Psoas muscle (tissue), 8 donors: ENCODE results near the gene ARL5C. TPM values are rescaled to one million over a fixed set of nuclear protein-coding genes. Genes with fewer than 3 reads are reported as not detected.

Experiments used
- ATAC-seq, 4 donors: fragments of 200-7000 bp; cut with Tn5 transposase; one replicate each; pipeline ENCODE4 v1.9.1; 2020; ENCODE audit warnings: moderate library complexity in 3 of 4, mild to moderate bottlenecking in 2 of 4
- DNase-seq, 2 donors: peaks; one replicate each; pipeline ENCODE4 v3.0.0-alpha.2; 2020
- H3K27ac ChIP-seq: fragments of 200-600 bp; one replicate; pipeline ENCODE4 v1.8.0; 2022
- H3K27me3 ChIP-seq, 3 donors: fragments of 200-600 bp in 1 of 3; one replicate each; pipeline versions ENCODE4 v1.6.1 to v1.8.0; 2013 to 2022; ENCODE audit warnings: low read length in 2 of 3, mild to moderate bottlenecking in 2 of 3, moderate library complexity in 1 of 3; ENCODE audit not compliant: insufficient read depth in 3 of 3
- H3K36me3 ChIP-seq, 2 donors: fragments of 200-600 bp in 1 of 2; one replicate each; pipeline versions ENCODE4 v1.6.1 to v1.8.0; 2013 to 2022; ENCODE audit warnings: low read depth in 1 of 2, mild to moderate bottlenecking in 1 of 2, moderate library complexity in 1 of 2; ENCODE audit not compliant: insufficient read depth in 1 of 2
- H3K4me1 ChIP-seq: fragments of 200-600 bp; one replicate; pipeline ENCODE4 v1.8.0; 2022
- H3K4me3 ChIP-seq: fragments of 200-600 bp; one replicate; pipeline ENCODE4 v1.8.0; 2022; ENCODE audit warnings: mild to moderate bottlenecking
- H3K9me3 ChIP-seq: fragments of 200-600 bp; one replicate; pipeline ENCODE4 v1.8.0; 2022
- WGBS, 3 donors: extraction: QIAGEN DNeasy Blood & Tissue Kit; methylation state at CpG; one replicate each; pipeline versions ENCODE4 v1.1.6 to v1.1.7; 2013; 5-methylcytosine and 5-hydroxymethylcytosine counted together
- intact Hi-C, 2 donors: fragments of 100-400 bp; cut with DNase I; formaldehyde crosslinking; loops; one replicate each; pipeline versions ENCODE4 v1.11.0 to v1.14.2; 2022
- polyA plus RNA-seq, 3 donors: library from polyadenylated mRNA; stranded (reverse); fragments of 200-250 nt; gene quantifications; one replicate each; pipeline ENCODE4 v1.2.3, GENCODE V29; 2013
- total RNA-seq, 4 donors: library from RNA; stranded (reverse); fragmentation: NEBNext Ultra II Directional in 2 of 4; extraction: Animal tissue kit (Norgen Biotek cat#: 25700) in 2 of 4; gene quantifications; one replicate each; pipeline versions ENCODE4 v1.2.1 to v1.2.4, GENCODE V29; 2021 to 2023
- TF ChIP-seq, protein P1 (sequence below): fragments of 200-600 bp; IDR thresholded peaks from one replicate; pipeline ENCODE4 v1.8.0; 2022; ENCODE audit warnings: antibody characterized with exemption
- donor health status: healthy with polysubstance abuse.
- donor health status: DM: no; HTN: no; CAD: no; lungs with moderate emphysema.
- donor health status: Bipolar disorder and iron deficiency.
- donor health status: healthy.
- donor health status: DM: yes; HTN: yes; CAD: no.
- donor health status: DM: no; HTN: no; CAD: no.
- donor health status: DM: no; HTN: no; CAD: no.
- donor health status: DM: yes; HTN: yes; CAD: no.

Gene ARL5C
- total and polyA plus RNA-seq, 7 donors, result 0.15 to 1.0 (median 0.15) TPM; not detected in 4

DNA sequence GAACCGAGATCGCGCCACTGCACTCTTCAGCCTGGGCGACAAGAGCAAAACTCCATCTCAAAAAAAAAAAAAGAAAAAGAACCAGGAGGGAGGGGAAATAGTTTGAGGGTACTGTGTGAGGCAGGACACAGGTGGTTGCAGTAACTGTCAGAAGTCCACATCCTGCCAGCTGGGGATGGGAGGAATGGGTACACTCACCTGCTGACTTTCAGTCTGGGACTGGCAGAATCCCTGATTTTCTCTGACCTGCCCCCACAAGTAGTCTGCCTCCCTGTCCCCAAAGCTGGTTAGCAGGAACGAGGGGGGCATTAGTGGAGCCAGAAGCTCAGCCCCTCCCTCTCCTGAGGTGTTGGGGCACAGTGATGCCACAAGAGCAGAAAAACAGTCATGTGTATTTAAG, 7.1 kb upstream of the ARL5C start:
- DNase-seq (no peak), ATAC-seq (no peak)
- H3K9me3 ChIP-seq, result peaks cover 4% of the 10 kb centered on the region
- H3K27ac ChIP-seq, result peak overlapping the region; percentile 81
- 62 to 69% (median 65%) methylated on average over 5 of the region's 5 CpGs for WGBS, 3 donors
- intact Hi-C loops, result no loop called here
- peaks cover 3 to 29% of the 10 kb centered on the region in 2 donors for H3K36me3 ChIP-seq
- peaks cover 34% of the 10 kb centered on the region for H3K4me1 ChIP-seq
- TF ChIP-seq, protein P1, sequence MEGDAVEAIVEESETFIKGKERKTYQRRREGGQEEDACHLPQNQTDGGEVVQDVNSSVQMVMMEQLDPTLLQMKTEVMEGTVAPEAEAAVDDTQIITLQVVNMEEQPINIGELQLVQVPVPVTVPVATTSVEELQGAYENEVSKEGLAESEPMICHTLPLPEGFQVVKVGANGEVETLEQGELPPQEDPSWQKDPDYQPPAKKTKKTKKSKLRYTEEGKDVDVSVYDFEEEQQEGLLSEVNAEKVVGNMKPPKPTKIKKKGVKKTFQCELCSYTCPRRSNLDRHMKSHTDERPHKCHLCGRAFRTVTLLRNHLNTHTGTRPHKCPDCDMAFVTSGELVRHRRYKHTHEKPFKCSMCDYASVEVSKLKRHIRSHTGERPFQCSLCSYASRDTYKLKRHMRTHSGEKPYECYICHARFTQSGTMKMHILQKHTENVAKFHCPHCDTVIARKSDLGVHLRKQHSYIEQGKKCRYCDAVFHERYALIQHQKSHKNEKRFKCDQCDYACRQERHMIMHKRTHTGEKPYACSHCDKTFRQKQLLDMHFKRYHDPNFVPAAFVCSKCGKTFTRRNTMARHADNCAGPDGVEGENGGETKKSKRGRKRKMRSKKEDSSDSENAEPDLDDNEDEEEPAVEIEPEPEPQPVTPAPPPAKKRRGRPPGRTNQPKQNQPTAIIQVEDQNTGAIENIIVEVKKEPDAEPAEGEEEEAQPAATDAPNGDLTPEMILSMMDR, result no peak
- H3K4me3 ChIP-seq, result no peak overlapping the region
- no peaks in the 10 kb centered on the region for H3K27me3 ChIP-seq

DNA sequence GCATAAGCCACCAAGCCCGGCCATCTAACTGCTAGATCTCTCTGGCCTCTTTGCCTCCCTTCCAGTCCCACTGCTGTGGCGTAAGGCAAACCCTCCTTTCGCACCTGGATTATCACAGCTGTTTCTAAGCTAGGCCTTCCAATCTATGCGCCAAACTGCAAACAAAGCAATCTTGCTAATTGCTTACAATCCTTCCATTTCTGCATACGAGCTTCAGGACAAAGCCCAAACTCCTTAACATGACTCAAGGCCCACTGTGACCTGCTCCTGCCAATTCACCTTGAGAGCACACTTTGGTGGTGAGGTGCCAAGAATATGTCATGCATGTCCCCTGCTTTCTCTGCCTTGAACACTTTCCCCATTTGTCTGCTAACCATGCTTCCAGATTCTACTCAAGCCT, 6.0 kb upstream of the ARL5C start:
- DNase-seq, result no peak
- TF ChIP-seq, protein P1, result no peak
- H3K36me3 ChIP-seq, result peaks cover 3 to 17% of the 10 kb centered on the region in 2 donors
- ATAC-seq, result no peak
- peaks cover 4% of the 10 kb centered on the region for H3K9me3 ChIP-seq
- peaks cover 34% of the 10 kb centered on the region for H3K4me1 ChIP-seq
- no peaks in the 10 kb centered on the region for H3K27me3 ChIP-seq
- H3K27ac ChIP-seq, result no peak overlapping the region
- no peak overlapping the region for H3K4me3 ChIP-seq
- WGBS, 3 donors, result 81 to 88% (median 87%) methylated on average over 5 of the region's 5 CpGs
- intact Hi-C loops, result no loop called here

DNA sequence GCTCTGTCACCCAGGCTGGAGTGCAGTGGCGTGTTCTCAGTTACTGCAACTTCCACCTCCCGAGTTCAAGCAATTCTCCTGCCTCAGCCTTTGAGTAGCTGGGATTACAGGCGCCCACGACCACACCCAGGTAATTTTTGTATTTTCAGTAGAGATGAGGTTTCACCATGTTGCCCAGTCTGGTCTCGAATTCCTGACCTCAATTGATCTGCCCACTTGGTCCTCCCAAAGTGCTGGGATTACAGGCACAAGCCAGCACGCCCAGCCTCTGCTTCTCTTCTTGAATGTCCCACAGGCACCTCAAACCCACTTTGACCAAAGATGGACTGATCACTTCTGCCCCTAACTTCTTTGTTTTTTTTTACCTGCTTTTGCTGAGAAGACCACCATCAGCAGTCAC, 4.6 kb upstream of the ARL5C start:
- H3K4me3 ChIP-seq, result no peak overlapping the region
- H3K27ac ChIP-seq, result no peak overlapping the region
- H3K27me3 ChIP-seq, result no peaks in the 10 kb centered on the region
- TF ChIP-seq, protein P1, result no peak
- peaks cover 0 to 6% of the 10 kb centered on the region in 2 donors for H3K36me3 ChIP-seq
- no peak for DNase-seq
- H3K9me3 ChIP-seq, result peaks cover 4% of the 10 kb centered on the region
- peaks cover 21% of the 10 kb centered on the region for H3K4me1 ChIP-seq
- whole genome bisulfite sequencing, 3 donors, result 65 to 72% (median 69%) methylated on average over 6 of the region's 6 CpGs
- intact Hi-C loops, result no loop called here
- no peak for ATAC-seq

DNA sequence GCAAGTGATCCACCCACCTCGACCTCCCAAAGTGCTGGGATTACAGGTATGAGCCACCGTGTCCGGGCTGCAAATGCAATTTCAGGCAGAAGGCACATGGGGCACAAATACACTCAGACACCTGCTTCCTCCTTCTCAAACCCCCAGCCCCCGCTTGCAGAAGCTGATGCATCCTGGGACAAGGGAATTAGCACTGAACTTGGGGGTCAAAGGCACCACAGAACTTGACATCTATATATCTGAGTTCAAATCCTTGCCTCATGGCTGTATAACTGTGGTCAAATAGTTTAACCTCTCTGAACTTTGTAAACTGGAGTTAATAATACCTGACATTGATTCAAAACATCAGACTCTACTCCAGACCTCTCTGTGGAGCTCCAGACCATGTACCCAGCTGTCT, 4.1 kb upstream of the ARL5C start:
- Histone ChIP-seq H3K4me1 (peaks cover 17% of the 10 kb centered on the region), H3K27me3 (no peaks in the 10 kb centered on the region), H3K4me3 (no peak overlapping the region), H3K9me3 (peaks cover 4% of the 10 kb centered on the region), H3K27ac (no peak overlapping the region), H3K36me3 (peaks cover 0 to 3% of the 10 kb centered on the region in 2 donors)
- TF ChIP-seq, protein P1, result no peak
- no peak for DNase-seq
- intact Hi-C loops, result no loop called here
- 46 to 49% (median 48%) methylated on average over 4 of the region's 4 CpGs for WGBS, 3 donors
- ATAC-seq, result no peak

DNA sequence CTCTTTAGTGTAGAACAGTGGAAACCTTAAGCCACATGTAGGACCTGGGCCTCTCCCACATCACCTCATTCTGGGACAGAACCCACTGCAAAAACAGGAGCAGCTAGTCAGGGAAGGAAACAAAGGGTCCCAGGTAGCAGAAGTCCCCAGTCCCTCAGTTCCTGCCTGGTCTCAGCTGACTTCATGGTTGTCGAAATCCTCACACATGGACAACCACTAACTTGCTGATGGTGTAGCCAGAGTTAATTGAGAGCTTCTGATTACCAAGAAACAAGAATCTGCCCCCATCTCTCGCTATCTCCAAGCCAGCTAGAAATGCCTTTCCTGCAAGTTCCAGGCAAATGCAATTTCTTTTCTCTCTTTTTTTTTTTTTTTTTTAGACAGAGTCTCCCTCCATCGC, 3.6 kb upstream of the ARL5C start:
- DNase-seq (no peak), ATAC-seq (no peak)
- H3K27me3 ChIP-seq, result no peaks in the 10 kb centered on the region
- peaks cover 11% of the 10 kb centered on the region for H3K4me1 ChIP-seq
- H3K27ac ChIP-seq, result no peak overlapping the region
- TF ChIP-seq, protein P1, result no peak
- no peak overlapping the region for H3K4me3 ChIP-seq
- WGBS, 3 donors, result 76 to 83% (median 80%) methylated on average over 3 of the region's 3 CpGs
- intact Hi-C loops, result loop anchor here in 1 of 2 donors (10.0 kb wide), 1 partner anchor 65 kb away; no protein-coding TSS in a partner anchor
- peaks cover 4% of the 10 kb centered on the region for H3K9me3 ChIP-seq
- no peaks in the 10 kb centered on the region for H3K36me3 ChIP-seq
